AG08396 (cell line): ENCODE measurements around the gene DPH2.

ENCODE experiments used
- DNase-seq: peaks from one replicate; pipeline ENCODE4 v3.0.0; 2012; ENCODE audit warnings: low spot score, mixed read lengths

DPH2 gene

GRCh38 chr1:44000122-44000665 is 30.4 kb downstream of the DPH2 start:
- DNase-seq, result no peak

GRCh38 chr1:44002165-44002564 is 32.4 kb downstream of the DPH2 start:
- no peak for DNase-seq

GRCh38 chr1:44002606-44003157 is 32.9 kb downstream of the DPH2 start:
- DNase-seq, result no peak

DNA sequence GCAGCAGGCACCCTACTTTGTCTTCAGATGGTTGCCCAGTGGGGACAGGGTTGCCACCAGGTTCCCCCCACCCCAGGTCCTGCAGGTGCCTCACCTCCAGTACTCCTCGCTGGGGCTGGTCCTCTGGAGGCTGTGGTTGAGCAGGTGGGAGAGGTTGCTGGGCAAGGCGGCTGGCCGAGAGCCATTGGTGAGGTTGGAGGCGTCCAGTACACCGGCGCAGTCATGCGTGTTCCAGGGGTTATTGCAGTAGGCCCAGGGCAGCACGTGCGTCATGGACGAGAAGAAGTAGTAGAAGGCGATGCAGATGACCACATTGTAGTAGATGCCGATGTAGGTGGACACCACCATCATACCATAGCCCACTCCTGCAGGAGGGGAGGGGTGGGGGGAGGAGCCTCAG is 38.4 kb downstream of the DPH2 start:
- no peak for DNase-seq

DNA sequence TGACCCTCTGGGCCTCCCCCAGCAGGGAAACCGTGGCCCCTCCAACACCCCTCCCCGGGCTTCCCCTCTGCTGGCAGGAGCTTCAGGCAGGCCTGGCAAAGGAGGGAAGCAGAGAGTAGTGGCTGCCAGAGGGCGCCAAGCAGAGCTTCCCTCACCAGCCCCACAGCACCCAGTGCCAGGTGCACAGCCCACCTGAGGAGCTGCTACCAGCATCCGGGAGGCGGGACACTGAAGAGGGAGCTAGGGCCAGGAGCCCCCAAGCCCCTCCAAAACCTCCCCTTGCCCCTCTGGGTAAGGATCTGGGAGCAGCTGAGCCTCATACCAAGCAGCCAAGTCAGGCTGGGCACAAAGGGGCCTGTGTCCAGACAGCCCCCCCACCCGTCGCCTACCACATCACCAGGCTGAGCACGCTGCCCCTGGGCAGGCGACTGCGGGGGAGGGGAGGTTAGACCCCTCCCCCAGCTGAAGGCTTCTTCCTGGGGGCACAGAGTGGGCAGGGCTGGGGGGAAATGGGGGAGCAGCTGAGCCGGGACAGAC is 41.2 kb downstream of the DPH2 start:
- DNase-seq, result no peak

GRCh38 chr1:44012404-44012803 is 42.6 kb downstream of the DPH2 start:
- no peak for DNase-seq

GRCh38 chr1:44012941-44013609 is 43.3 kb downstream of the DPH2 start:
- no peak for DNase-seq

GRCh38 chr1:44013949-44014348 is 44.1 kb downstream of the DPH2 start:
- DNase-seq, result no peak

DNA sequence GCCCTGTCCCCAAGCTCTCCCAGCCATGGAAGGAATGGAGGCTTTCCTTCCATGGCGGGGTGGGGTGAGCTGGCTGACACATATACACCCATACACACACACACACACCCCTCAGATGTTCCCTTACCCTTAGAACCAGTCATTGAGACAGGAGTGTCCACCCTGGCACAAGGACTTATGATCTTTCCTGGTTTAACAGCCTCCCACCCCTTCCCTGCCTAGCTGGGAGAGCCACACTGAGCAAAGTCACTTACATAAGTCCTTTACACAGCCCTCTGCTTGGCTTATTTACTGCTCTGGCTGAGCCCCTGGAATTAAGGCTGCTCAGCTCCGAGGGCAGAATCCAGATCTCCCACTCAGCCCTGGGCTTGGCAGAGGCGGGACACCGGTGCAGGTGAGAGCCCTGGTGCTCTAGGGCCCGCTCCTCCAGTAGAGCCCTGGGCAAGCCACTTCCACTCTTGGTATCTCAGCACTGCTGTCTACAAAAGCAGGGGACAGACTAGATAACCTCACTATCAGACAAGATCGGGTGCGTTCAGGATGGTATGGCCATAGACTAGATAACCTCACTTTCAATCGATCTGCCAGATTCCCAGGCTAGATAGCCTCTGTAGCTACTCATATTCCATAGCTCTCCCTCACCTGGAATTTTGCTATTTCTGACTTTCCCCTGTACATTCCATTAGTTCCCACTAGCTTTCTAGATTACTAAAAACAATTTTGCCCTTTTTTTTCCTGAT is 44.7 kb downstream of the DPH2 start:
- DNase-seq, result no peak

DNA sequence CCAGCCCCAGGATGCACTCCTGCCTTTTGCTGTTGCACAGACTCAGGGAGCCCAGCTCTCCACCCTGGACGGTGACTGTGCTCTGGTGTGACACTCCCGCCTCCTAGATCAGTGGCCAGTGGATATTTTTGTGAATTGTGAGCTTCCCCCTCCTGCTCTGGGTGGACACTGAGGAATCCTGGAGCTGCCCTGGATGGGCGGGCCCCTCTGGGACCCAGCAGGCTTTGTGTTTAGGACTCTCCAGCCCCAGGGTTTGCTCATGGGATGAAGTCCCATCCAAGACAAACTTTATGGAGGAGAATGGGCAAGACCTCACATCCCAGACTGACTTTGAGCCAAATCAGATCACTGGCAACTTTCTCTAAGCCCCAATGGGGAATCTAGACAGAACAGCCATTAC is 45.4 kb downstream of the DPH2 start:
- DNase-seq, result no peak

- no peak for DNase-seq
Observed at GRCh38 chr1:44016041-44016889, 46.5 kb downstream of the DPH2 start.

DNA sequence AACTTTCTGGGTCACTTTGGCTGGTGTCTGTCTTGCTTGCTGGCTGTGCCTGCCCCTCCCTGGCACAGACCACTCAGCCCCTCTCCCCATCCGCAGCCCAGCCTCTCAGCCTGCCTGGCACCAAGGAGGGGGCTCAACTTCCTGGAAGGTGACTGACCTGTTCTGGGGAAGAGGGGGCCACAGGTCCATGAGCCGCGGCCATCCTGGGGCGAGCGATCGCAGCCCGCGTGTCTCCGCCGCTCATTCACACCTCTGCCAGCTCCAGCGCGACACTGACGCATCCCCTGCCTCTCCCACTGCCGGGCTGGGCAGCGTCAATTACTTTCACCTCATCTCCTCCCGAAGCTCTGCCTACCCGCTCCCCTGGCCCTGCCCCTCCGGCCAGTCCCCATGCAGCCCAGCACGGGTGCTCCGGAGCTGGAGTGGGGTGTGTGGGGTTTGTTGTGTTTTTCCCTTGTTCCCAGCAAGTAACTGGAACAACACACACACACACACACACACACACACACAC is 47.1 kb downstream of the DPH2 start:
- no peak for DNase-seq

GRCh38 chr1:44019466-44019948 is 49.7 kb downstream of the DPH2 start:
- no peak for DNase-seq

DNA sequence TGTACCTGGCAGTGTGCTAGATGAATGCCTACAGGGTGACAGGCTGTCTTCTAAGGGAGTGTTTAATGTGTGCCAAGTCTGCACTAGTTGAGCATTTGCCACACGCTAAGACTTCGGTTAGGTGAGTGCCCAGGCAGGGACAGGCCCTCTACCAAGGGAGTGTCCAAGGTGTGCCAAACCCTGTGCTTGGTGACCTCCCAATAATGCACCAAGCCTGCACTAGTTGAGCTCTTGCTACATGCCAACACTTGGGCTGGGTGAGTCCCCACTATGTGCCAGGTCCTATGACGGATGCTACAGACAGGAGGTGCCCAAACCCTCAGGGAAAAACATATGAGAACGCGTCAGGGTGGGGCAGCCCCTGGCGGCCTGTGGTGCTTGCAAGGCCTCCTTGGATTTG is 50.7 kb downstream of the DPH2 start:
- no peak for DNase-seq

GRCh38 chr1:44021156-44021555 is 51.3 kb downstream of the DPH2 start:
- no peak for DNase-seq

GRCh38 chr1:44021581-44022321 is 51.9 kb downstream of the DPH2 start:
- no peak for DNase-seq
